NT2/D1 (cell line): Measurements from ENCODE around the gene SMYD2.

Experiments
- DNase-seq: peaks from one replicate; pipeline ENCODE4 v3.0.0-alpha.2; 2011; ENCODE audit warnings: low read depth, low spot score
- H3K27me3 ChIP-seq: 2 replicates; pipeline ENCODE4 v1.6.0; 2011; ENCODE audit warnings: mild to moderate bottlenecking; ENCODE audit not compliant: insufficient read length, insufficient read depth
- H3K36me3 ChIP-seq: 2 replicates; pipeline ENCODE4 v1.6.1; 2011; ENCODE audit warnings: mild to moderate bottlenecking, low read length, mixed read lengths; ENCODE audit not compliant: insufficient read depth, insufficient read length
- H3K4me1 ChIP-seq: 2 replicates; pipeline ENCODE4 v1.5.1; 2011; ENCODE audit not compliant: insufficient read depth, insufficient read length
- H3K4me3 ChIP-seq: 2 replicates; pipeline ENCODE4 v1.5.1; 2011; ENCODE audit warnings: low read depth; ENCODE audit not compliant: insufficient read length
- H3K9ac ChIP-seq: 2 replicates; pipeline ENCODE4 v1.6.0; 2011; ENCODE audit warnings: low read depth; ENCODE audit not compliant: insufficient read length
- H3K9me3 ChIP-seq: 2 replicates; pipeline ENCODE4 v1.5.1; 2011; ENCODE audit warnings: mild to moderate bottlenecking, low read length; ENCODE audit not compliant: insufficient read depth
- SUZ12 ChIP-seq: IDR thresholded peaks from 2 replicates; pipeline ENCODE4 v1.6.1; 2011; ENCODE audit not compliant: insufficient read length, insufficient read depth; ENCODE audit errors: extremely low read depth
- YY1 ChIP-seq: IDR thresholded peaks from 2 replicates; pipeline ENCODE4 v1.6.1; 2011; ENCODE audit not compliant: insufficient read length, insufficient read depth
- ZNF274 ChIP-seq: IDR thresholded peaks from 2 replicates; pipeline ENCODE4 v1.6.1; 2011; ENCODE audit warnings: mild to moderate bottlenecking, low read depth, low read length

Gene SMYD2

GRCh38 chr1:214362188-214362882 lies 81.4 kb downstream of the SMYD2 start:
- TF ChIP-seq SUZ12, result no peak
- TF ChIP-seq ZNF274, result no peak
- no peak for TF ChIP-seq YY1
- Histone ChIP-seq H3K9me3 (no peaks in the 10 kb centered on the region), H3K9ac (no peak overlapping the region), H3K4me3 (no peak overlapping the region), H3K27me3 (no peaks in the 10 kb centered on the region), H3K4me1 (no peaks in the 10 kb centered on the region), H3K36me3 (peaks cover 85% of the 10 kb centered on the region)
- no peak for DNase-seq

DNA sequence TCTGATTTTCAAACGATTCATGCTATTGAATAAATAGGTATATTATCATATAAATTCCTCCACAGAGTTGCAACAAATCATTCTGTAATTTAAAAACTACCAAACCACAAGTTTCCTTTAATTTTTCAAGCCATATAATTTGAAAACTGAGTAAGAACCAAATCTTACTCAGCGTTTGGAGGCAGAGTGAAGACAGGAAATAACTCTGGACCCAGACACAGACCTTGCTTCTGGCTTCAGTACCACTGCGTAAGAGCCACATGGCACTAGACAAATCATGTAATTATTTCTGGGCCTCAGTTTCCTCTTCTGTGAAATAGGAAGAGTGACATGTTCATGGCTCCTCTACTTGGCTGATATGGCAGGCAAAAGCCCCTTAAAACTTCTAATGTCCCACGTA lies 82.4 kb downstream of the SMYD2 start:
- no peaks in the 10 kb centered on the region for H3K9me3 ChIP-seq
- no peak overlapping the region for H3K9ac ChIP-seq
- H3K4me1 ChIP-seq, result no peaks in the 10 kb centered on the region
- peaks cover 81% of the 10 kb centered on the region for H3K36me3 ChIP-seq
- H3K4me3 ChIP-seq, result no peak overlapping the region
- DNase-seq, result no peak
- TF ChIP-seq ZNF274 (no peak), SUZ12 (no peak), YY1 (no peak)
- no peaks in the 10 kb centered on the region for H3K27me3 ChIP-seq

DNA sequence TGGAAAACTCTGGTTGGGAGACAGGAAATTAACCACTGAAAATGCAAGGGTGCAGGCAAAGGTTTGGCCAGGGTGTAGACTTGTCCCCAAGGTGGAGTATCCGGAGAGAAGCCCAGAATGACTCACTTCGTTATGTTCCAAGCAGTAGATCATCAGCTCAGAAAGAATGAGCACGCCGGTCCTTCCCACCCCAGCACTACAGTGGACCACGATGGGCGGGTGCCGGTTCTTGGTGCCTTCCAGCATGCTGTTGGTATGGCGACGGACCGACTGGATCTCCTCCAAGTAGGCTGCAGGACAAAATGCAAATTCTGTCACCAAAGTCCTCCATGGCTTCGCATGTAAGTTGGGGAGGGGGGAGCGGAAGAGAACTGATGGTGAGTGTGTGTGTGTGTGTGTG lies 83.4 kb downstream of the SMYD2 start:
- no peak for DNase-seq
- Histone ChIP-seq H3K4me3 (no peak overlapping the region), H3K36me3 (peaks cover 85% of the 10 kb centered on the region), H3K4me1 (no peaks in the 10 kb centered on the region), H3K9ac (no peak overlapping the region), H3K9me3 (no peaks in the 10 kb centered on the region), H3K27me3 (no peaks in the 10 kb centered on the region)
- no peak for TF ChIP-seq SUZ12
- TF ChIP-seq ZNF274, result no peak
- TF ChIP-seq YY1, result no peak

- no peak for DNase-seq
- no peaks in the 10 kb centered on the region for H3K4me1 ChIP-seq
- H3K4me3 ChIP-seq, result no peak overlapping the region
- H3K9ac ChIP-seq, result no peak overlapping the region
- H3K27me3 ChIP-seq, result no peaks in the 10 kb centered on the region
- H3K36me3 ChIP-seq, result peaks cover 85% of the 10 kb centered on the region
- TF ChIP-seq YY1 (no peak), ZNF274 (no peak), SUZ12 (no peak)
- no peaks in the 10 kb centered on the region for H3K9me3 ChIP-seq
Measured at GRCh38 chr1:214364786-214365295, 83.9 kb downstream of the SMYD2 start.

GRCh38 chr1:214367841-214368240 lies 86.9 kb downstream of the SMYD2 start:
- Histone ChIP-seq H3K4me1 (no peaks in the 10 kb centered on the region), H3K9ac (no peak overlapping the region), H3K4me3 (no peak overlapping the region), H3K9me3 (no peaks in the 10 kb centered on the region), H3K27me3 (no peaks in the 10 kb centered on the region), H3K36me3 (peaks cover 82% of the 10 kb centered on the region)
- no peak for DNase-seq
- TF ChIP-seq ZNF274 (no peak), SUZ12 (no peak), YY1 (no peak)

DNA sequence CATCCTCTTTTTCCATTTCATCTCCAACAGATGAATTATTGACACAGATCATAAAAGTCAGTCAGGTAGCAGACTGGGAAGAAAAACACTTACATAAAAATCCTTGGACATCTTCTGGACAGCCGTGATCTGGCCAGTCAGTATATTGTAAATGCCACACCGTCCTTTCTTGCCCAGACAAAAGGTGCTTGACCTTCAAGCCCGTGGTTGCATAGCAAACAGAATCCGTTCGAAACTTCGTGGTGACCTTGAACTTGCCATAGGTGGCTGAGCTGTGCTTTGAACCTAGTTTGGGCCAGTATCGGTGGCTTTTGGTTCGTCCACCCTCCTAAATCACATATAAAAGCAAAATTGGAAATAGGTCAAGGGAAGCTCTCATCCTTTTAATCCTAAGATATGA lies 88.4 kb downstream of the SMYD2 start:
- Histone ChIP-seq H3K4me1 (no peaks in the 10 kb centered on the region), H3K9ac (no peak overlapping the region), H3K36me3 (peaks cover 82% of the 10 kb centered on the region), H3K27me3 (no peaks in the 10 kb centered on the region), H3K4me3 (no peak overlapping the region), H3K9me3 (no peaks in the 10 kb centered on the region)
- DNase-seq, result no peak
- no peak for TF ChIP-seq ZNF274
- no peak for TF ChIP-seq YY1
- TF ChIP-seq SUZ12, result no peak

- Histone ChIP-seq H3K9me3 (no peaks in the 10 kb centered on the region), H3K4me3 (no peak overlapping the region), H3K9ac (no peak overlapping the region), H3K27me3 (no peaks in the 10 kb centered on the region), H3K36me3 (peaks cover 84% of the 10 kb centered on the region), H3K4me1 (no peaks in the 10 kb centered on the region)
- TF ChIP-seq SUZ12, result no peak
- TF ChIP-seq ZNF274, result no peak
- no peak for TF ChIP-seq YY1
- DNase-seq, result no peak
Measured at GRCh38 chr1:214370615-214371014, 89.7 kb downstream of the SMYD2 start.
